ENCODE results near the gene TSC22D1.
A peak's percentile ranks its signal among the peaks of the same experiment; 100 is the strongest.

The TSC22D1 gene

DNA sequence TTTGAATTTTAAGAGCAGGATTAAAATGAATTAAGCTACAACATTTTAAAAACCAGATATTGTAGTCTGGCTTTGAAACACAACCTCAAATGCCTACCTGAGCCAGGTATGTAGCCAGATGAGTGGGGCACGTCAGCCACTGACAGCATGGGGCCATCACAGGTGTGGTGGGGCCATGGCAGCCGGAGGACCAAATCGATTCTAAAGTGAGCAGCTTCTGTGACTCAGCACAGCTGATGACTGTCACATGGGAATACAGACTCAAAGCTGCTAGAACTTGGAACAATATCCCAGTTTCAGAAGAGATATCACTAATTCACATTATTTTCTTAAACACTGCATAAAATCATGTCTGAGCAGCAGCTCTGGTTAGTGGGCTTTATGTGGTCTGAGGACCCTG lies 149.7 kb downstream of the TSC22D1 start:
- H3K36me3 ChIP-seq (ENCODE audit: control insufficient read depth in 4 of 4, insufficient read depth in 4 of 4, low read length in 3 of 4) = peaks cover 0 to 4% (median 0%) of the 10 kb centered on the region in 4 experiments
- CTCF ChIA-PET = interaction anchor here (0.8 to 2.2 kb wide), 3 partner anchors 10 to 50 kb away, joined by 3 to 7 read pairs (median 4); no protein-coding TSS in a partner anchor
- no peak overlapping the region for H3K4me3 ChIP-seq (ENCODE audit: control insufficient read depth in 1 of 7, extremely low read depth in 1 of 7, insufficient read depth in 4 of 7, low read depth in 2 of 7, low read length in 6 of 7)
- WGBS (ENCODE audit: insufficient coverage) = 69% methylated on average over 3 of the region's 3 CpGs
- H3K27ac ChIP-seq (ENCODE audit: insufficient read depth in 1 of 2, low read depth in 1 of 2, low read length in 2 of 2, poor library complexity in 1 of 2, severe bottlenecking in 2 of 2) = no peak overlapping the region
- no peaks in the 10 kb centered on the region for H3K27me3 ChIP-seq (replicated peaks in 2 of 5; ENCODE audit: control insufficient read depth in 4 of 5, insufficient read depth in 5 of 5, low read length in 4 of 5)
- POLR2A ChIA-PET = interaction anchor here (1.1 kb wide), 1 partner anchor 10 kb away, joined by 3 read pairs; no protein-coding TSS in a partner anchor
- no peak for DNase-seq
- H3K4me1 ChIP-seq (ENCODE audit: control extremely low read depth in 1 of 4, control insufficient read depth in 4 of 4, insufficient read depth in 4 of 4, low read length in 3 of 4) = peaks cover 0 to 23% (median 16%) of the 10 kb centered on the region in 4 experiments
- peaks cover 0 to 9% (median 0%) of the 10 kb centered on the region in 5 experiments for H3K9me3 ChIP-seq (ENCODE audit: control extremely low read depth in 1 of 5, control insufficient read depth in 4 of 5, insufficient read depth in 2 of 5, low read depth in 1 of 5, low read length in 4 of 5)

- Histone ChIP-seq H3K27ac (ENCODE audit: insufficient read depth in 1 of 2, low read depth in 1 of 2, low read length in 2 of 2, poor library complexity in 1 of 2, severe bottlenecking in 2 of 2) (no peak overlapping the region), H3K9me3 (ENCODE audit: control extremely low read depth in 1 of 5, control insufficient read depth in 4 of 5, insufficient read depth in 2 of 5, low read depth in 1 of 5, low read length in 4 of 5) (peaks cover 0 to 9% (median 0%) of the 10 kb centered on the region in 5 experiments), H3K4me3 (ENCODE audit: control insufficient read depth in 1 of 7, extremely low read depth in 1 of 7, insufficient read depth in 4 of 7, low read depth in 2 of 7, low read length in 6 of 7) (no peak overlapping the region), H3K4me1 (ENCODE audit: control extremely low read depth in 1 of 4, control insufficient read depth in 4 of 4, insufficient read depth in 4 of 4, low read length in 3 of 4) (peaks cover 0 to 23% (median 16%) of the 10 kb centered on the region in 4 experiments), H3K27me3 (replicated peaks in 2 of 5; ENCODE audit: control insufficient read depth in 4 of 5, insufficient read depth in 5 of 5, low read length in 4 of 5) (no peaks in the 10 kb centered on the region), H3K36me3 (ENCODE audit: control insufficient read depth in 4 of 4, insufficient read depth in 4 of 4, low read length in 3 of 4) (peaks cover 0 to 2% (median 0%) of the 10 kb centered on the region in 4 experiments)
- ChIA-PET CTCF (interaction anchor here (0.7 to 2.2 kb wide), 4 partner anchors 9 to 50 kb away, joined by 3 to 7 read pairs (median 4); no protein-coding TSS in a partner anchor), POLR2A (interaction anchor here (1.1 to 1.3 kb wide), 2 partner anchors 11 to 51 kb away, joined by 3 read pairs; no protein-coding TSS in a partner anchor)
- DNase-seq = no peak
- 100% methylated on average over 1 of the region's 2 CpGs for WGBS (ENCODE audit: insufficient coverage)
These were observed 150.4 kb downstream of the TSC22D1 start for GRCh38 chr13:44425815-44426078.

- peaks cover 0 to 23% (median 16%) of the 10 kb centered on the region in 4 experiments for H3K4me1 ChIP-seq (ENCODE audit: control extremely low read depth in 1 of 4, control insufficient read depth in 4 of 4, insufficient read depth in 4 of 4, low read length in 3 of 4)
- peak in 2 of 3 donors; percentile 73 to 79 for DNase-seq
- peaks cover 0 to 9% (median 0%) of the 10 kb centered on the region in 5 experiments for H3K9me3 ChIP-seq (ENCODE audit: control extremely low read depth in 1 of 5, control insufficient read depth in 4 of 5, insufficient read depth in 2 of 5, low read depth in 1 of 5, low read length in 4 of 5)
- no peak overlapping the region for H3K27ac ChIP-seq (ENCODE audit: insufficient read depth in 1 of 2, low read depth in 1 of 2, low read length in 2 of 2, poor library complexity in 1 of 2, severe bottlenecking in 2 of 2)
- WGBS (ENCODE audit: insufficient coverage) = 47% methylated on average over 8 of the region's 9 CpGs
- H3K27me3 ChIP-seq (replicated peaks in 2 of 5; ENCODE audit: control insufficient read depth in 4 of 5, insufficient read depth in 5 of 5, low read length in 4 of 5) = no peaks in the 10 kb centered on the region
- POLR2A ChIA-PET = interaction anchor here (1.1 to 1.3 kb wide), 2 partner anchors 12 to 50 kb away, joined by 3 read pairs; no protein-coding TSS in a partner anchor
- CTCF ChIA-PET = interaction anchor here (0.7 to 2.2 kb wide), 8 partner anchors 8 to 180 kb away, joined by 3 to 7 read pairs (median 4); no protein-coding TSS in a partner anchor
- peak overlapping the region in 1 of 7 experiments; percentile 13 for H3K4me3 ChIP-seq (ENCODE audit: control insufficient read depth in 1 of 7, extremely low read depth in 1 of 7, insufficient read depth in 4 of 7, low read depth in 2 of 7, low read length in 6 of 7)
- H3K36me3 ChIP-seq (ENCODE audit: control insufficient read depth in 4 of 4, insufficient read depth in 4 of 4, low read length in 3 of 4) = peaks cover 0 to 2% (median 0%) of the 10 kb centered on the region in 4 experiments
These were observed 150.9 kb downstream of the TSC22D1 start for GRCh38 chr13:44425041-44425814.

GRCh38 chr13:44423824-44424223 lies 152.3 kb downstream of the TSC22D1 start:
- DNase-seq = no peak
- Histone ChIP-seq H3K9me3 (ENCODE audit: control extremely low read depth in 1 of 5, control insufficient read depth in 4 of 5, insufficient read depth in 2 of 5, low read depth in 1 of 5, low read length in 4 of 5) (peaks cover 0 to 9% (median 0%) of the 10 kb centered on the region in 5 experiments), H3K4me3 (ENCODE audit: control insufficient read depth in 1 of 7, extremely low read depth in 1 of 7, insufficient read depth in 4 of 7, low read depth in 2 of 7, low read length in 6 of 7) (no peak overlapping the region), H3K36me3 (ENCODE audit: control insufficient read depth in 4 of 4, insufficient read depth in 4 of 4, low read length in 3 of 4) (no peaks in the 10 kb centered on the region), H3K27me3 (replicated peaks in 2 of 5; ENCODE audit: control insufficient read depth in 4 of 5, insufficient read depth in 5 of 5, low read length in 4 of 5) (no peaks in the 10 kb centered on the region), H3K4me1 (ENCODE audit: control extremely low read depth in 1 of 4, control insufficient read depth in 4 of 4, insufficient read depth in 4 of 4, low read length in 3 of 4) (peaks cover 0 to 23% (median 16%) of the 10 kb centered on the region in 4 experiments), H3K27ac (ENCODE audit: insufficient read depth in 1 of 2, low read depth in 1 of 2, low read length in 2 of 2, poor library complexity in 1 of 2, severe bottlenecking in 2 of 2) (no peak overlapping the region)
- 79% methylated on average over 5 of the region's 5 CpGs for WGBS (ENCODE audit: insufficient coverage)
- POLR2A ChIA-PET = no interaction called here
- CTCF ChIA-PET = interaction anchor here (1.0 to 1.4 kb wide), 3 partner anchors 14 to 181 kb away, joined by 3 to 5 read pairs (median 4); no protein-coding TSS in a partner anchor

GRCh38 chr13:44422755-44423643 lies 153.1 kb downstream of the TSC22D1 start:
- Histone ChIP-seq H3K27me3 (replicated peaks in 2 of 5; ENCODE audit: control insufficient read depth in 4 of 5, insufficient read depth in 5 of 5, low read length in 4 of 5) (no peaks in the 10 kb centered on the region), H3K4me1 (ENCODE audit: control extremely low read depth in 1 of 4, control insufficient read depth in 4 of 4, insufficient read depth in 4 of 4, low read length in 3 of 4) (peaks cover 2 to 24% (median 17%) of the 10 kb centered on the region in 4 experiments), H3K27ac (ENCODE audit: insufficient read depth in 1 of 2, low read depth in 1 of 2, low read length in 2 of 2, poor library complexity in 1 of 2, severe bottlenecking in 2 of 2) (no peak overlapping the region), H3K36me3 (ENCODE audit: control insufficient read depth in 4 of 4, insufficient read depth in 4 of 4, low read length in 3 of 4) (no peaks in the 10 kb centered on the region), H3K4me3 (ENCODE audit: control insufficient read depth in 1 of 7, extremely low read depth in 1 of 7, insufficient read depth in 4 of 7, low read depth in 2 of 7, low read length in 6 of 7) (no peak overlapping the region), H3K9me3 (ENCODE audit: control extremely low read depth in 1 of 5, control insufficient read depth in 4 of 5, insufficient read depth in 2 of 5, low read depth in 1 of 5, low read length in 4 of 5) (peaks cover 0 to 9% (median 0%) of the 10 kb centered on the region in 5 experiments)
- CTCF ChIA-PET = interaction anchor here (0.9 to 1.4 kb wide), 5 partner anchors 8 to 180 kb away, joined by 3 to 5 read pairs (median 4); no protein-coding TSS in a partner anchor
- WGBS (ENCODE audit: insufficient coverage) = 72% methylated on average over 14 of the region's 15 CpGs
- peak in 1 of 3 donors; percentile 24 for DNase-seq
- POLR2A ChIA-PET = no interaction called here

DNA sequence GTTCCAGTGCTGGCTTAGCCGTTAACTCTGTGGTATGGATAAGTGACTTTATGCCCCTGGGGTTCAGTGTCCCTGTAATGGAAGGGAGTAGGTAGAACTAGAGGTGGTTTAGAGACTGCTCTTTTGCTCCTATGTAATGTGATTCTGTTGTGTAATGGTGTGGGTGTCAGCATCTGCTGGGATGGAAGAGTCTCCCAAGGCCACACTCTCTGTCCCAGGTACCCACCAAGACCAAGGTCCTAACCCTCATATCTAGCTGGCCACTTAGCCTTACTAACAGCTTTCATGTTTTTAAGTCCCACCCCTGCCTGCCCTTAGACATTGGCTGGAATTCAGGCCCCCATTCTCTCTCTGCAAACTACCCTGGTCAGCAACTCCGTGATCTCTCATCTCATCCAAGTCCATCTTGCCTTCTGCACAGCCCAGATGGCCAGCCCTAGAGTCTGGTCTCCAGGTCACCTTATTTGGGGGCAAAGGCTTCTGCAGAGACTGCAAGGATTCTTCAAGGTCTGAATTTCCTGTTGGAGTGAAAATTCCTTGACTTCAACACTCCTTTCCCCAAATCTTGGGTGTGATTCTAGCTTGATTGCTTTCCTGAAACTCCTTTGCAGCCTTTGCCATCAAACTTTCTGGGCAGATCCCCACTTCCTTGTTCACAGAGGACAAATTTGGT lies 154.1 kb downstream of the TSC22D1 start:
- CTCF ChIA-PET = interaction anchor here (0.9 to 1.2 kb wide), 3 partner anchors 9 to 150 kb away, joined by 3 to 4 read pairs (median 4); no protein-coding TSS in a partner anchor
- H3K27me3 ChIP-seq (replicated peaks in 2 of 5; ENCODE audit: control insufficient read depth in 4 of 5, insufficient read depth in 5 of 5, low read length in 4 of 5) = no peaks in the 10 kb centered on the region
- WGBS (ENCODE audit: insufficient coverage) = 100% methylated on average over 1 of the region's 2 CpGs
- H3K4me3 ChIP-seq (ENCODE audit: control insufficient read depth in 1 of 7, extremely low read depth in 1 of 7, insufficient read depth in 4 of 7, low read depth in 2 of 7, low read length in 6 of 7) = no peak overlapping the region
- no peaks in the 10 kb centered on the region for H3K36me3 ChIP-seq (ENCODE audit: control insufficient read depth in 4 of 4, insufficient read depth in 4 of 4, low read length in 3 of 4)
- POLR2A ChIA-PET = no interaction called here
- no peak for DNase-seq
- no peak overlapping the region for H3K27ac ChIP-seq (ENCODE audit: insufficient read depth in 1 of 2, low read depth in 1 of 2, low read length in 2 of 2, poor library complexity in 1 of 2, severe bottlenecking in 2 of 2)
- H3K9me3 ChIP-seq (ENCODE audit: control extremely low read depth in 1 of 5, control insufficient read depth in 4 of 5, insufficient read depth in 2 of 5, low read depth in 1 of 5, low read length in 4 of 5) = no peaks in the 10 kb centered on the region
- H3K4me1 ChIP-seq (ENCODE audit: control extremely low read depth in 1 of 4, control insufficient read depth in 4 of 4, insufficient read depth in 4 of 4, low read length in 3 of 4) = peaks cover 2 to 30% (median 24%) of the 10 kb centered on the region in 4 experiments

Measured in common myeloid progenitor, CD34-positive (primary cell).